HG02938 (cell line): ENCODE results near the gene TLL2.

Source experiments
- ATAC-seq: cut with Tn5 transposase; IDR thresholded peaks from one replicate; pipeline ENCODE4 v1.9.1; 2021; ENCODE audit warnings: mild to moderate bottlenecking, moderate library complexity; ENCODE audit not compliant: unreplicated experiment

The TLL2 gene

DNA sequence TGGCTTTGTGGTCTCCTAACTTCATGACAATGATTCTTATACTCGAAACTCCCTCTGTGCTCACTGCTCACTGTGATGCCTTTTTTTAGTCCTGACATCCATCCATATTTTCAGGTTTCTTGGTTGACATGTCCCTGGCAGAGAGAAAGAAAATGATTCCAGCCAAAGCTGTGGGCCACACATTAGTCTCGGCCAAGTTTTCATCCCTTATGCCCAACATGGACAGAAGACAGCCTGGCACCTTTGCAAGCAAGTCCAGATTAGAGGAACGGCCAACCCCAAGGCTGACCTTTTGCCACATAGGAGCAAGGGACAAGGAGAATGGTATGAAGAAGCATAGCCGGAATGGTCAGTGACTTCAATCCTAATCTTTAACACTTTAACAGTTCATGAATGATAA is 146.3 kb downstream of the TLL2 start:
- no peak for ATAC-seq

DNA sequence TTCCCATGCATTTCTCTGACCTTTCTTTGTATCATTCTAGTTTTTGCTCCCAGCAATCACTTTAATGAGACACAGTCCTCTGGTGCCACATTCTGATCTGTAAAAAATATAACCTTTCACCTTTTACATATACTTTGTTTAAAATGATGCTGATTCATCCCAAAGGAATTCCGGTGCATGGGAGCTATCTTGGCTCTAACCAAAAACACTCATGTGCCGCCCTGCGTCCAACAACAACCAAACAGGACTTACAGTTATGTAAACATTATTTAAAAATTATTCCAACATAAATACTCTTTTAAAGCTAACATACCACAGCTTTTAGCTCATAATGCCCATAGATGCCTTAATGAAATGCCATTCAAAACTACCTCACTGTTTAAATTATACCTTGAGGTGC is 147.2 kb downstream of the TLL2 start:
- ATAC-seq, result no peak

DNA sequence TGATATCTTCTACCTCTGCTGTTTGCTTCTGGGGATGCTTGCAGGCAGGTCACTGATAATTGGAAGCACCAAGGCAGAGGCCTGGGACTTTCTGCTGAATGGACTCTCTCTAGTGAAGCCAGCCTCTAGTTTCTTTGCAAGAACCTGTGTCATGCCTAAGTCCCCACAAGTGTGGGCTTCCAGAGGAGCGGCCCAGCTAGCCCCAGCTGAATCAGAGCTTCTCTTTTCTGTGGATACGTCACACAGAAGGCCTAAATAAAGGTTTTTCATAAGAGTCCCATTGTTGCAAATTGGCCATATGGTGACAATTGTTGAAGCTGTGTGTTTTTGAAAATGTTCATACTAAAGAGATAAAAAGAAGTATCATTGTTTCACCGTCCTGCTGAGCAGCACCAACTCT is 148.2 kb downstream of the TLL2 start:
- ATAC-seq, result no peak

DNA sequence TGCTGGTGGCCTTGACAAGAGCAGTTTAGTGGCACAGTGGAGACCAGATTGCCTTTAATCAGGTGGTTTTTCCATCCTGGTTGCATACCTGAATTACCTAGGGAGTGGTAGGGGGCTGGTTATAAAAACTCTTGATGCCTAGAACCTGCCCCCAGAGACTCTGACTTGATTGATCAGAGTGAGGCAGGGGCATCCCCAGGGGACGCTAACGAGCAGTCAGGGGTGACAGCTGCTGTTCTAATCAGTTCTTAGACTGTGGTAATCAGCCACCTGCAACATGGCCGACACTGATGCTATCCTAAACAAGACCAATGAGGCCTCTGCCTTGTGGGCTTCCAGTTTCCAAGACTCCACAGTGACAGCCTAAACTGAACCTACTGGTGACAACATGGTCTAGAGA is 153.0 kb downstream of the TLL2 start:
- no peak for ATAC-seq

DNA sequence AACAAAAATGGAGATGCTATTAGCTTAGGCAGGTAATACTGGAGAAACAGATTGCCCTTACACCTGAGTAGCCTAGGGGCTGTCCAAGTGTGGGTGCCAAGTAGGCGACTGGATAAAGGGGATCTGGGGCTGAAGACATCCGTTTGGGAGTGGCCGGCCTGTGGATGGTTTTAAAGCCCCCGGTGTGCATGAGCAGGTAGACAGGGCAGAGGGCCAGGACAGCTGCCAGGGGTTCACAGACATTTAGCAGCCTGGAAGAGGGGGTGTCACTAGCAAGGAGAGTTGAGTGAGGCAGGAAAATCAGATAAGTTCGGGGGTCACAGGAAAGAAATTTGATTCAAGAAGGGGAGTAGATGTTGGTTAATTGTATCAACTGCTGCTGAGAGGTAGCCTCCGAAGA is 153.4 kb downstream of the TLL2 start:
- no peak for ATAC-seq

DNA sequence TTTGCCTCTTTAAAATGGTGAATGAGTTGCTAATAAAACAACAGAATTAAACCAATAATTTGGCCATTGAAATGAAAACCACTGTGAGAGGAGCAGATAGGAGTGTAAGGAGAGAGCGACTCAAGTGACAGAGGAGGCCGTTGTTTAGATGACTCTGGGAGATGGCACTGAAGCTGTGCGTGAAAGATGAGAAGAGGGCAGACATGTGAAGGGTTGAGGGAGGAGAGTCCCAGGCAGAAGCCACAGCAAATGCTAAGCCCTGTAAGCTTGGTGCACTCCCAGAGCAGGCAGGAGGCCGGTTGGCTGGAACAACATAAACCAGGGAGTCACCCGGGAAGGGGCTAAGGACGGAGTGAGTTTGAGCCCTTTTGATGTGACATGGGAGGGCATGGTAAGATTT is 154.1 kb downstream of the TLL2 start:
- no peak for ATAC-seq

DNA sequence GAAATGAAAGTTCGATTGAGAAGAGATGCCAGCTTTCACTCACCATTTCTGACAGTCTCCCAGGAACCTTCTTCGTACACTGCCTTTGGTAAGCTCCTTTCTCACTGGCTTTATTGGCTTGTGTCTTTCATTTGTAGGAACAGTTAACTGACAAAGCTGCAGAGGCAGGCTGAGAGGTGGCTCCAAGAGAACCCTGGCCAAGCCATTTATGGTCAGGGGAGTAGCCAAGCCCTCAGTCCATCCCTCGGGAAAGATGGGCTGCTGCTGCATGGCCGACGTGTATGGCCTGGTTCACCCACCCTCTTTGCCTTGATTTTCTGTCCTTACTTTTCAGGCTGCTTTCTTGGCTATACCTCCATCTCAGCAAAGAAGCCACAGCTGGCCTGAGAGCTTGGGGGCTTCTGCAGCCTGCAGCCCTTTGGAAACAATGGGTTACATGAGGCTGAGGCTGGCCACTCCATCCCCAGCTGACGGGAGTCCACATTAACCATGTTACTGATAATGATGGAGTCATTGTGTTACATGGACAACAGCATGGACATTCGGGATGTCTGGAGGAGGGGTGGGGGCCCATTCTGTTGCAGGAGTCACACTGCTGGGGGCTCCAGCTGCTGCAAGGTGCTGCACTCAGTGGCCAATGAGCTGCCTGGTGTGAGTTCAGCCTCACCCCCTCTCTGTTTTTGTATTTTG is 154.7 kb downstream of the TLL2 start, which contains the start of gene OPALIN:
Gene OPALIN (minus strand): TSS at position 152 of the 690 bp plus-strand sequence. CDS start 106 bp downstream, at position 46.
- no peak for ATAC-seq

DNA sequence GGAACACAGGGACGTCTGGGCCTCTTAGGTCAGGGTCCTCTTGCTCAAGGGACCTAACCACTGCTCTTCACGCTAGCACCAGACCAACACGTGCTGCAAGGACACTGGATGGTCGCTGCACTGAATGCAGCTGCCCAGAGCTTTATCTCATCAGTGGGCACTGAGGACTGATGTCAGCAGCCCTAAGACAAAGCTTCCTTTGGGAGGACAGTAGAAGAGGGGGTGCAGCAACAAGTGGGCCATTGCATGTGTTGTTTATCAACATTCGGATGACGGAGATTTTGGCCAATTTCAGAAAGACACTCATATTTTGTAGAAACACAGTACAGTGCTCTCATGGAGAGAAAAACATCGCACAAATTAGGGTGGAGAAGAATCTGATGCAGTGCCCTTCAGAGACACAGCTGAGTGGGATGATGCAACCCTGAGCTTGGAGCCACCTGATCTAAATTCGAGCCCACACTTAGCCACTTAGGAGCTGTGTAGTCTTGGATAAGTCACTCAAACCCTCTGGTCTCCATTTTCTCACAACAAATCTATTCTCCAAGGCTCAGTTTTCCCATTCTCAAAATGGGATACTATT is 156.6 kb downstream of the TLL2 start:
- ATAC-seq, result no peak

DNA sequence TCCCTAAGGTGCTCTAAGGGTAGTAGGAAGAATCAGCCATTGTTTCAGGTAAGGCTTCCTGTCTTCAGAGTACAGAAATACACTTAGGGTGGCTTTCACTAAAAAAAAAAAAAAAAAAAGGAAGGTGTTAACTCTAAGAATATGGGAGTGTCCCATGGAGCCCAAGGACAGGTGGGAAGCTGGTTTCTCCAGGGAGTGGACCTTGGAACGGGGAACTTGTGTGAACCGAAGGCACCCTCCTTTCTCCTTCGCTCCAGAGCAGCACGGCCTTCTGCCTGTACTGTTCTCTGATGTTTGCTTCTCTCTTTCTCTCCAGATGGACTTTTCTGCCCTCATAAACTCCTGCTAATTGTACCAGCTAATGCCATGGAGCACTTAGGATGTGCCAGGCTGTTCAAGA is 161.1 kb downstream of the TLL2 start:
- ATAC-seq, result no peak

DNA sequence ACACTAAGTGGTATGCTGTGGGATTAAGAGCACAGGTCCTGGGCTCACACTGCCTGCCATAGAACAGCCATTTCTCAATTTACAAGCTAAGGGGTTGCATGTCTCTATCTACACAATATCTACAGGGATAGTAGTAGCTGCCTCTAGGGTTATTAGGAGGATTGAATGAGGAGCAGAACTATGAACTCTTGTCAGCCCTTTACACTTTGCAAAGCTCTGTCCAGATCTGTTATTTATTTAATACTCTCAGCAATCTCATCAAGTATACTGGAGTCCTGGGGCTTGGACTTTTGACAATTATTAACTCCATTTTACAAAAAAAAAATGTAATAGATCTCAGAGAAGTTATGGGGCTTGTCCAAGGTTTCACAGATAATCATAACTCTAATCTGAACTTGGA is 161.7 kb downstream of the TLL2 start:
- ATAC-seq, result no peak

DNA sequence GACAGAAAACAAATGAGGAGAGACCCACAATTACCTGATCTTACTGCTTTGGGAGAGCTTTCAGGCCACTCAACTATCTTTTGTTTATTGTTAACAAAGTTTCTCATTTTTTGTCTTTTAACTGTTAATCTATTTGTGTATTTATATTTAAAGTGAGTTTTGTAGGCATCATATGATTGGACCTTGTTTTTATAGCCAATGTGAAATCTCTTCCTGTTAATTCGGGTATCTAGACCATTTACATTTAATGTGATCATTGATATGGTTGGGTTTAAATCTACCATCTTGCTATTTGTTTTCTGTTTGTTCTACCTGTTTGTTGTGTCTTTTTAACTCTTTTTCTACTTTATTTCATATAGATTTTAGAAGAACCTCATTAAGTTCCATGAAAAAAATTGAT is 167.4 kb downstream of the TLL2 start:
- no peak for ATAC-seq

DNA sequence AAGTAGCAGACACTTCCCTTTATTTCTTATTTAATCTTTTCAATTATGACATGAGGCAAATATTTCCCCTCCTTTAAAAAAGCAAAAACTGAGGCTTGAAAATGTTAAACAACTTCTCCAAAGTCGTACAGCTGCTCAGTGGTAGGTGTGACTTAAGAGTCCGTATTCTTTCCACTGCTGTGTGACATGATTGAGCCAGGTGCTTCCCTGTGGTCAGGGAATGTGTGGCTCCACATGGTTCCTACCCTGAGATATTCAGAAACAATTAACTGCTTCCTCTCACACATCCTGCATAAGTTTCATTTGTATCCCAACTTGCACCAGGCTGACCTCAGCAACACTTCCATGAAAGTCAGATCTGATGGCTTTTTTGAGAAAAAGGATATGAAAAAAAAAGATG is 168.5 kb downstream of the TLL2 start:
- ATAC-seq, result no peak

DNA sequence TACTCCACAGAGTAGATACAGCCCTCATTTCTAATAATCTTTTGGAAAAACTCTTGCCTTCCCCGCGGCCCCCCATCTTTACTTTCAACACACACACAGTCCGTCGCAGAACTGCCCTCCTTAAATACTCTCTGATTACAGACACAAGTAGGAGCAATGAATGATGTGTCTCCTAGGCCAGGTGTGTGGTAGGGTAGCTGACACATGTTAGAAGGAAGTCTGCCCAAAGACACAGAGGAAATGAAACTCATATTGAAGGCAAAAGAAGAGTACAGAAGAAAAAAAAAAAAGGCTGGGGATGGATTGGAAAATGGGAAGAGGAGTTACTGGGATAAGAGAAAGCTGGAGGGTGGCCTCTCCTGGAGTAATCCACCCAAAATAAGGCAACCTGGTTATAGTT is 169.5 kb downstream of the TLL2 start:
- no peak for ATAC-seq

DNA sequence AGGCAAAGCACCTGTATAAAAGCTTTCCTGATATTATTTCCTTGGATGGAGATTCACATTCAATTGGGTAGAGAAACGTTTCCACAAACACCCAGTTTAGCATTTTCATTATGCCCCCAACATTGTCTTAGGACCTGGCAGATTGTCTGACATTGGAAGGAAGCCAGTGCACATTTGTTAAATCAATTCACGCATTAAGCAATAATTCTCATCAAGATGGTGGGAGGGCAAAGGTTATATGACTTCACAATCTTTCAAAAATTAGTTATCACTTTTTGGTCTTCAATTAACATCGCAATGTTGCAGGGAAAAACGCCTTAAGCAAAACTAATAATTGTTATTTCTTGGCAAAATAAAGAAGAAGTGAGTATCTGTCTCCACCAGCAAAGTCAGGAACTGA is 171.3 kb downstream of the TLL2 start:
- no peak for ATAC-seq

DNA sequence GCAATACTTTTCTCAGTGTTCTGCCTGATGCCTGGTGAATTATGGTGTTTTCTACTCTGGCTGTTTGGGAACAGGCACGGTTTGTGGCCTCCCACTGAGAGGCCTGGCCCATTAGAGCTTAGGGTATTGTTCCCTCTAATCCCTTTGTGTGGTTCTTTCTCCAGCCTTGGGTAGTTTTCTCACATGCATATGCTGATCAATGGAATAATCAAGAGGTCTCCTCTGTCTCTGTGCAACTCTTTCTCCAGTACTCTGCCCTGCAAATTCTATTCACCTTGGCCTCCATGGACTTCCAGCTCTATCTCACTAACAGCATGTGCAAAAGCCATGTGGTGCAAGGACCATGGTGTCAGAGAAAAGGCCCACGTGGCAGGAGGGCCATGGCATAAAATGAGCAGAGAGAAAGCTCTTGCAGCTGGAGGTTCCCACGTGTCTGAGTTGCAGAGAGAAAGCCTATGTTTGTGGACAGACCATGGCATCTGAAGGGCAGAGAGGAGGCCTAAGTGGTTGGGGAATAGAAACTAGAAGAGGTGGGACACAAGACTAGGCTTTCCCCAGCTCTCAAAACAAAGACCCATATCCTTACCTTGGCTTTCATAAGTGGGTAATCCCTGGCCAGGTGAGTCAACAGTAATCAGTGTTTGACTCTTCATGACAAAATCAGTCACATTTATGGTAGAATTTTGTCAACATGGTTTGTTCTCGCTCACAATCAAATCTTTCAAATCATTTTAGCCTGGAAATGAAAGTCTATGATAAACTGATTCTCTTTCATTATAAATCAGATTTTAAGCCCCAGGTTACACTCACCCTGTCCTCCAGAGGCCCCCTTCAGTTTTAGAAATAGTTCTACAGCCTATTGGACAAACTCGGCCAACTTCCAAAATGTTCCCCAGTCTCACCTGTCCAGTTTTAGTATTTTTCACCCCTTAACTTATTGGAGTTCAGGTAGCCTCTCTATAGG is 172.2 kb downstream of the TLL2 start:
- no peak for ATAC-seq

DNA sequence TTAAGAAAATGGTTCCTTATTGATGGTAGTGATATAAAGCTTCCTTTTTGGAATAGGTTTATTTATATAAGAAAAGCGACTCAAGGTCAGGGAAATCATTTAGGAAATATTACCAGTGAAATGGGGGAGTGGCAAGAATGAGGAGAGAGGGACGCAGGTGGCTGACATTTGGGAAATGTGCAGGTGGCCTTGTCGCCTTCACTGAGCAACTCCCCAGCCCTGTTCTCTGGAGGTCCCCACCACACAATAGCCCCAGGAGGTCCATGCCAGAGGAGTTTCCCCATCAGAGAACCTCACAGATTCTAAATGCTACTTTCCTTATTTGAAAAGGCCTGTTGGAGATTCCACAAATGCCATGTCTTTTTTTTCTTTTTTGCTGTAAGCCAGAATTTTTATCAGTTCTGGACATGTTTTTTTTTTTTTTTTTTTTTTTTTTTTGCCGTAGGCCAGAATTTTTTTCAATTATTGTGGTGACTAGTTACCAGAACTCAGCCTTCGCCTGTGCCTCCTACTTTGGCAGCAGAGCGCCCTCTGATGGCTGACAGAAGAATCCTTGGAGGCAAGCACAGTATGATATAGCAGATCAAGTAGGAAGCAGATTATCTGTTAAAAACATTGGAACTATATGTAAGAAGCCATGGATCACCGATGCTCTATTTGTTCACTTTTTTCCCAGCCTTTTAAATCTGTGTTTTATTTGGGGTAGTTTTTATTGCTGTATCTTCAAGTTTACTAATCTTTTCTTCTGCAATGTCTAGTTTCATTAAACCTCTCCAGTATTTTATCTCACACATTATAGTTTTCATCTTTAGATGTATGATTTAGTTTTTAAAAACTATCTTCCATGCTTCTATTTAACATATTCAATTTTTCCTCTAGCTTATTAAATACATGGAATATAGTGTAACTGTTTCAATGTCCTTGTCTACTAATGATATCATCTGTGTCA is 173.5 kb downstream of the TLL2 start:
- no peak for ATAC-seq

DNA sequence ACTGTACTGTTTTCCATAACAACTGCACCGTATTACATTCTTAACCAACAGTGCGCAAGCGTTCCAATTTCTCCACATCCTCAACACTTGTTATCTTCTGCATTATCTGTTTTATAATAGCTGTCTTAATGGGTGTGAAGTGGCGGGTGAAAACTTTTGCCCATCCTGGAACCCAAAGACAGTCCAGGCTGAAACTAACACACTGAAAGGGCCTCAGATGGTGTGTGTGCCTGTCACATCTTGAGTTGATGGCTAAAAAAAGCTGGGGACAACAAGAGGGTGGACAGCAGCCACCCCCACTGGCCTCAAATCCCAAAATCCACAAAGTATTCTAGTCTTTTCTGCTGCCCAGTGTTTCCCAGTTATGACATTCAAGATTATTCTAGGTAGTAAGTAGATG is 174.3 kb downstream of the TLL2 start:
- ATAC-seq, result no peak

DNA sequence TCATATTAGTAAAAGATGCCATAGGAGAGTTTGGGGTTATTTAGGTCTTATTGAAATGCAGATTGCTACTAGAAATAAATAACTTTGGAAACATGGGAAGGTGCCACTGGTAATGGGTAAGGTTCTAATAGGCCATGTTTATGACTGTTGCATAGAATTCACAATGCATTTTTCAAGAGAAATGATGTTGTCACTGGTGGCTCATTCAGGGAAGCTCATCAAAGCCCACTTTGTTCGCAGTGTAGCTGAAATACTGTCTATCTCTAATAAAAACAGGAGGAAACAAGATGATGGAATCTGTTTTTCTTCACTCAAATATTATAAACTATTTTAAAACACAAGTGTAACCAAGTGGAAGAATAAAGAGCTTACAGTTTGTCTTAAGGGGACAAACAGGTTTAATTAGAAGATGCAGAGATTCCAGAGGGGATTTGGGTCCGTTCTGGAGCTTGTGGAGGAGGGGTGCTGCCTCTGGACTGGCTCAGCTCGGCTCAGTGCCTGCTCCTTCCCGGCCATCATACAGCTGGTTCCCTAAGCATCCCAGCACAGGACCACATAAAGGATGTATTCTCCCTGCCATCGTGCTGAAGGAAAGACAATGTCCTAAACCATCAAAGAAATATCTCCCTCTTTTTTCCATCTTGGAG is 175.3 kb downstream of the TLL2 start:
- no peak for ATAC-seq

DNA sequence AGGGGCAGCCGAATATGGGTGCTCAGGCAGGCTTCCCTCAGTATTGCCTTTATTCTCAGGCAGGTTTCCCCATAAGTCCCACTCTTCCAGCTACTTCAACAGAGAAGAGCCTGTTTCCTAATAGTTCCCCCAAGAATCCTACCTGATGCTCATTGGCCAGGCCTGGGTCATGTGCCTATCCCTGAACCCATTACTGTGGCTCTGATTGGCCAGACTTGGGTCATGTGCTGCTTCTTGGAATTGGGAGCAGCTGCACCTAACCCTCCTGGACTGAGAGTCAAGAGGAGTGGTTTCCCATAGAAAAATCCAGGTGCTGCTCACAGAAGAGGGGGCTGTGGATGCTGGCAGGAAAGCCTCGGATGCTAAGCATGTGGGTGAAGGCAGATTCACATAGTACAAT is 176.6 kb downstream of the TLL2 start:
- ATAC-seq, result no peak
